Measurements from ENCODE around the gene NTM. TPM values are rescaled to one million over a fixed set of nuclear protein-coding genes. Genes with fewer than 3 reads are reported as not detected.
A peak's percentile ranks its signal among the peaks of the same experiment; 100 is the strongest.

NTM gene
- total RNA-seq, 1 experiment from 2014 or later: 0.73 TPM

- H3K27me3 ChIP-seq (replicated peaks; ENCODE audit: control insufficient read depth, insufficient read depth, low read length): peaks cover 2% of the 10 kb centered on the region; the same call in 1 of the 2 replicates
- POLR2A ChIA-PET: no interaction called here
- intact Hi-C loops (cut with micrococcal nuclease; ENCODE audit: unreplicated experiment): no loop called here
- Mint-ChIP-seq H3K9me3 (ENCODE audit: unreplicated experiment) (no peaks in the 10 kb centered on the region), H3K27ac (ENCODE audit: unreplicated experiment) (no peak overlapping the region), H3K27me3 (ENCODE audit: insufficient read depth, unreplicated experiment) (peaks cover 24% of the 10 kb centered on the region), H3K36me3 (ENCODE audit: insufficient read depth, unreplicated experiment) (no peaks in the 10 kb centered on the region), H3K4me3 (ENCODE audit: unreplicated experiment) (no peak overlapping the region), H3K4me1 (ENCODE audit: low read depth, unreplicated experiment) (no peaks in the 10 kb centered on the region)
- H3K36me3 ChIP-seq (ENCODE audit: control insufficient read depth, insufficient read depth, low read length): no peaks in the 10 kb centered on the region
- BruUV-seq (replicated peaks): no TSS peak
- H3K9me3 ChIP-seq: no peaks in the 10 kb centered on the region
- TF ChIP-seq, protein P1, sequence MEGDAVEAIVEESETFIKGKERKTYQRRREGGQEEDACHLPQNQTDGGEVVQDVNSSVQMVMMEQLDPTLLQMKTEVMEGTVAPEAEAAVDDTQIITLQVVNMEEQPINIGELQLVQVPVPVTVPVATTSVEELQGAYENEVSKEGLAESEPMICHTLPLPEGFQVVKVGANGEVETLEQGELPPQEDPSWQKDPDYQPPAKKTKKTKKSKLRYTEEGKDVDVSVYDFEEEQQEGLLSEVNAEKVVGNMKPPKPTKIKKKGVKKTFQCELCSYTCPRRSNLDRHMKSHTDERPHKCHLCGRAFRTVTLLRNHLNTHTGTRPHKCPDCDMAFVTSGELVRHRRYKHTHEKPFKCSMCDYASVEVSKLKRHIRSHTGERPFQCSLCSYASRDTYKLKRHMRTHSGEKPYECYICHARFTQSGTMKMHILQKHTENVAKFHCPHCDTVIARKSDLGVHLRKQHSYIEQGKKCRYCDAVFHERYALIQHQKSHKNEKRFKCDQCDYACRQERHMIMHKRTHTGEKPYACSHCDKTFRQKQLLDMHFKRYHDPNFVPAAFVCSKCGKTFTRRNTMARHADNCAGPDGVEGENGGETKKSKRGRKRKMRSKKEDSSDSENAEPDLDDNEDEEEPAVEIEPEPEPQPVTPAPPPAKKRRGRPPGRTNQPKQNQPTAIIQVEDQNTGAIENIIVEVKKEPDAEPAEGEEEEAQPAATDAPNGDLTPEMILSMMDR (IDR thresholded peaks at IDR 0.05; ENCODE audit: insufficient read depth in 1 of 2, low read depth in 1 of 2, low read length in 1 of 2, severe bottlenecking in 1 of 2, unreplicated experiment in 1 of 2): no peak
- no peak overlapping the region for H3K4me3 ChIP-seq (ENCODE audit: low read depth, low read length)
- H3K4me1 ChIP-seq: no peaks in the 10 kb centered on the region
- DNase-seq: no peak
- CTCF ChIA-PET: no interaction called here
These were observed 213.5 kb downstream of the NTM start for GRCh38 chr11:131583938-131584337.

GRCh38 chr11:131584785-131585592, 214.6 kb downstream of the NTM start:
- H3K4me3 Mint-ChIP-seq (ENCODE audit: unreplicated experiment): no peak overlapping the region
- no peaks in the 10 kb centered on the region for H3K4me1 ChIP-seq
- H3K4me3 ChIP-seq (ENCODE audit: low read depth, low read length): no peak overlapping the region
- TF ChIP-seq, protein P1 (IDR thresholded peaks at IDR 0.05; ENCODE audit: insufficient read depth in 1 of 2, low read depth in 1 of 2, low read length in 1 of 2, severe bottlenecking in 1 of 2, unreplicated experiment in 1 of 2): peak in 1 of 2 experiments; percentile 40
- peaks cover 23% of the 10 kb centered on the region for H3K27me3 Mint-ChIP-seq (ENCODE audit: insufficient read depth, unreplicated experiment)
- no peaks in the 10 kb centered on the region for H3K9me3 ChIP-seq
- H3K27me3 ChIP-seq (replicated peaks; ENCODE audit: control insufficient read depth, insufficient read depth, low read length): peaks cover 2% of the 10 kb centered on the region; the same call in 1 of the 2 replicates
- ChIA-PET POLR2A (no interaction called here), CTCF (no interaction called here)
- intact Hi-C loops (cut with micrococcal nuclease; ENCODE audit: unreplicated experiment): no loop called here
- no peaks in the 10 kb centered on the region for H3K9me3 Mint-ChIP-seq (ENCODE audit: unreplicated experiment)
- no peaks in the 10 kb centered on the region for H3K36me3 ChIP-seq (ENCODE audit: control insufficient read depth, insufficient read depth, low read length)
- H3K27ac Mint-ChIP-seq (ENCODE audit: unreplicated experiment): no peak overlapping the region
- DNase-seq: no peak
- BruUV-seq (replicated peaks): no TSS peak
- H3K4me1 Mint-ChIP-seq (ENCODE audit: low read depth, unreplicated experiment): no peaks in the 10 kb centered on the region
- H3K36me3 Mint-ChIP-seq (ENCODE audit: insufficient read depth, unreplicated experiment): no peaks in the 10 kb centered on the region

GRCh38 chr11:131588057-131588456, 217.6 kb downstream of the NTM start:
- no peak overlapping the region for H3K27ac Mint-ChIP-seq (ENCODE audit: unreplicated experiment)
- no peaks in the 10 kb centered on the region for H3K4me1 ChIP-seq
- H3K9me3 Mint-ChIP-seq (ENCODE audit: unreplicated experiment): no peaks in the 10 kb centered on the region
- no peak for DNase-seq
- no peaks in the 10 kb centered on the region for H3K4me1 Mint-ChIP-seq (ENCODE audit: low read depth, unreplicated experiment)
- ChIA-PET CTCF (no interaction called here), POLR2A (no interaction called here)
- no peaks in the 10 kb centered on the region for H3K36me3 ChIP-seq (ENCODE audit: control insufficient read depth, insufficient read depth, low read length)
- H3K9me3 ChIP-seq: no peaks in the 10 kb centered on the region
- intact Hi-C loops (cut with micrococcal nuclease; ENCODE audit: unreplicated experiment): no loop called here
- H3K4me3 Mint-ChIP-seq (ENCODE audit: unreplicated experiment): no peak overlapping the region
- H3K27me3 ChIP-seq (replicated peaks; ENCODE audit: control insufficient read depth, insufficient read depth, low read length): peaks cover 2% of the 10 kb centered on the region; the same call in 1 of the 2 replicates
- peaks cover 10% of the 10 kb centered on the region for H3K27me3 Mint-ChIP-seq (ENCODE audit: insufficient read depth, unreplicated experiment)
- no peak overlapping the region for H3K4me3 ChIP-seq (ENCODE audit: low read depth, low read length)
- no peaks in the 10 kb centered on the region for H3K36me3 Mint-ChIP-seq (ENCODE audit: insufficient read depth, unreplicated experiment)
- no TSS peak for BruUV-seq (replicated peaks)
- TF ChIP-seq, protein P1 (IDR thresholded peaks at IDR 0.05; ENCODE audit: insufficient read depth in 1 of 2, low read depth in 1 of 2, low read length in 1 of 2, severe bottlenecking in 1 of 2, unreplicated experiment in 1 of 2): no peak

All from Caco-2 (cell line).